ENCODE measurements around the gene IL26. TPM values are rescaled to one million over a fixed set of nuclear protein-coding genes. Genes with fewer than 3 reads are reported as not detected.
A peak's percentile ranks its signal among the peaks of the same experiment; 100 is the strongest.
"Not testable (repeated sequence)": the region's sequence is repeated elsewhere in the genome, so short reads cannot be mapped to it uniquely, and the experiment has no call there.

IL26 gene
- total RNA-seq, 3 donors from 2014 or later (not counting 1 experiment from before 2014, with no cell fraction given): not detected

DNA sequence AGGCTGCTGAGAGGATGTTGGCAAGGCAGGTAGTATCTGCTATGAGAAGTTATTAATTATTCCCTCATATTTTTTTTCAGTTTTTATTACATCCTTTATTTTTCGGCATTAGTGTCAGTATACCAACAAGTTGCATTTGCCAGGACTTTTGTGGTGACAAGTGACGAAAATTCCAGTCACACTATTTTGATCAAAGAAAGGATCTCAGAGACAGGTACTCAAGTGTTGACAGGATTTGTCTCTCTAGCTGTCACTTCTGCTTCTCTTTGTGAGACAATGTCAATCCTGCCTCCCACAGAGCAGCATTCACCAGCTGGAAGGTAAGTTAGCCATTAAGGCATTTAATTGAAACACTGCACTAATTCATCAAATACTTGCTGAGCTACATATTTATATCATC is 48.0 kb downstream of the IL26 start:
- Histone ChIP-seq H3K9me3 (ENCODE audit: control insufficient read depth, insufficient read depth, low read length) (no peaks in the 10 kb centered on the region), H3K4me3 (ENCODE audit: low read length) (no peak overlapping the region), H3K27me3 (ENCODE audit: control insufficient read depth, insufficient read depth, low read length) (no peaks in the 10 kb centered on the region), H3K27ac (ENCODE audit: low read length) (no peak overlapping the region), H3K4me1 (ENCODE audit: control insufficient read depth, insufficient read depth, low read length) (peaks cover 31% of the 10 kb centered on the region), H3K36me3 (ENCODE audit: control insufficient read depth, insufficient read depth, low read length) (no peaks in the 10 kb centered on the region)
- Mint-ChIP-seq H3K4me3 (no peak overlapping the region), H3K27me3 (ENCODE audit: low read depth in 2 of 2) (no peaks in the 10 kb centered on the region), H3K36me3 (no peaks in the 10 kb centered on the region), H3K4me1 (peaks cover 37 to 45% of the 10 kb centered on the region in 2 donors), H3K9me3 (no peaks in the 10 kb centered on the region), H3K27ac (peak overlapping the region in 1 of 2 donors; percentile 91)
- no peak for TF ChIP-seq CTCF (IDR thresholded peaks at IDR 0.05)
- no peak for DNase-seq
- ATAC-seq: no peak
- WGBS (ENCODE audit: insufficient coverage): 94% methylated on average over 2 of the region's 2 CpGs
- intact Hi-C loops (cut with micrococcal nuclease): loop anchor here (5.0 kb wide), 1 partner anchor 55 kb away; no protein-coding TSS in a partner anchor

- no peak for ATAC-seq
- no peak overlapping the region for H3K4me3 ChIP-seq (ENCODE audit: low read length)
Measured at GRCh38 chr12:68176257-68176656, 49.4 kb downstream of the IL26 start.

DNA sequence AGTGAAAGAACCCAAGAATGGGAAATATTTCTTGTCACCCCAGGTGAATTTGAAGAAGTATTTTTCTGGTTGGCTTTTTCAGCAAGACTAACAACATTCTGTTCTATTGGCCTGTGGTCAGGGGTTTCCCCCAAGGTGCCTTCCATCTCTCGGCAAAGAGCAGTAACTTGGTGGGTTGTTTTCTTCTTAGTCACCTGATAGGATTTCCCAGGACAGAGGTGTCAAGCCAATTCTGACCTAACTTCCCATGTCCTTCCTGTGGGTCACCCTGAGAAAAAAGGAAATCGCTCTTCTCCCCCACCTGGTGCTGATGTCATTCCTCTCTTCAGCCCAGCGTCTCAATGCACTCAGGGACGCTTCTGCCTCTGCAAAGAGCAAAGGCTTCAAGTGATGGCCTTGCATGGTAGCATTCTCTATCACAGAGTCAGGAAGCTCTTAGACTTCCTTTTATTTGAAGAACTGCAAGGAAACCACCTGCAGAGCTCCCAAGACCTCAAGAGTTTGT is 50.0 kb downstream of the IL26 start:
- no peak for TF ChIP-seq CTCF (IDR thresholded peaks at IDR 0.05)
- H3K36me3 ChIP-seq (ENCODE audit: control insufficient read depth, insufficient read depth, low read length): no peaks in the 10 kb centered on the region
- H3K4me1 ChIP-seq (ENCODE audit: control insufficient read depth, insufficient read depth, low read length): peaks cover 18% of the 10 kb centered on the region
- no peaks in the 10 kb centered on the region for H3K9me3 ChIP-seq (ENCODE audit: control insufficient read depth, insufficient read depth, low read length)
- H3K27ac Mint-ChIP-seq: peak overlapping the region; percentile 83 to 91
- peak overlapping the region; percentile 75 for H3K4me3 Mint-ChIP-seq
- peak overlapping the region; percentile 8 for H3K4me3 ChIP-seq (ENCODE audit: low read length)
- peaks cover 24 to 32% of the 10 kb centered on the region in 2 donors for H3K4me1 Mint-ChIP-seq
- H3K27me3 ChIP-seq (ENCODE audit: control insufficient read depth, insufficient read depth, low read length): no peaks in the 10 kb centered on the region
- intact Hi-C loops (cut with micrococcal nuclease): loop anchor here (1.0 to 5.0 kb wide), 2 partner anchors 16 to 53 kb away; partner anchors contain the start of gene IFNG
- no peaks in the 10 kb centered on the region for H3K9me3 Mint-ChIP-seq
- peak; percentile 87 to 94 (median 88) for ATAC-seq
- DNase-seq: peak; percentile 40 to 92
- WGBS (ENCODE audit: insufficient coverage): 2% methylated on average over 4 of the region's 4 CpGs
- H3K36me3 Mint-ChIP-seq: no peaks in the 10 kb centered on the region
- H3K27me3 Mint-ChIP-seq (ENCODE audit: low read depth in 2 of 2): no peaks in the 10 kb centered on the region
- peak overlapping the region; percentile 51 for H3K27ac ChIP-seq (ENCODE audit: low read length)

More at GRCh38 chr12:68176257-68176656, 49.4 kb downstream of the IL26 start:
- peak overlapping the region; percentile 51 for H3K27ac ChIP-seq (ENCODE audit: low read length)
- H3K4me3 Mint-ChIP-seq: peak overlapping the region; percentile 75
- H3K27ac Mint-ChIP-seq: peak overlapping the region; percentile 83 to 91
- peaks cover 31 to 39% of the 10 kb centered on the region in 2 donors for H3K4me1 Mint-ChIP-seq
- no peaks in the 10 kb centered on the region for H3K9me3 ChIP-seq (ENCODE audit: control insufficient read depth, insufficient read depth, low read length)
- intact Hi-C loops (cut with micrococcal nuclease): loop anchor here (5.0 kb wide), 1 partner anchor 54 kb away; no protein-coding TSS in a partner anchor
- no peaks in the 10 kb centered on the region for H3K9me3 Mint-ChIP-seq
- DNase-seq: no peak
- no peaks in the 10 kb centered on the region for H3K27me3 Mint-ChIP-seq (ENCODE audit: low read depth in 2 of 2)
- no peaks in the 10 kb centered on the region for H3K36me3 Mint-ChIP-seq
- peaks cover 22% of the 10 kb centered on the region for H3K4me1 ChIP-seq (ENCODE audit: control insufficient read depth, insufficient read depth, low read length)
- TF ChIP-seq CTCF (IDR thresholded peaks at IDR 0.05): no peak
- H3K27me3 ChIP-seq (ENCODE audit: control insufficient read depth, insufficient read depth, low read length): no peaks in the 10 kb centered on the region
- no peaks in the 10 kb centered on the region for H3K36me3 ChIP-seq (ENCODE audit: control insufficient read depth, insufficient read depth, low read length)

GRCh38 chr12:68174761-68175160 is 50.8 kb downstream of the IL26 start:
- 100% methylated on average over 3 of the region's 3 CpGs for WGBS (ENCODE audit: insufficient coverage)
- Mint-ChIP-seq H3K27ac (peak overlapping the region; percentile 83 to 91), H3K4me1 (peaks cover 22 to 31% of the 10 kb centered on the region in 2 donors), H3K4me3 (peak overlapping the region; percentile 50)
- H3K36me3 Mint-ChIP-seq; H3K27me3 ChIP-seq (ENCODE audit: control insufficient read depth, insufficient read depth, low read length); DNase-seq; H3K9me3 Mint-ChIP-seq; ATAC-seq; H3K36me3 ChIP-seq (ENCODE audit: control insufficient read depth, insufficient read depth, low read length); H3K9me3 ChIP-seq (ENCODE audit: control insufficient read depth, insufficient read depth, low read length); H3K27me3 Mint-ChIP-seq (ENCODE audit: low read depth in 2 of 2); H3K4me3 ChIP-seq (ENCODE audit: low read length): not testable (repeated sequence)
- Histone ChIP-seq H3K27ac (ENCODE audit: low read length) (peak overlapping the region; percentile 51), H3K4me1 (ENCODE audit: control insufficient read depth, insufficient read depth, low read length) (peaks cover 15% of the 10 kb centered on the region)
- intact Hi-C loops (cut with micrococcal nuclease): loop anchor here (1.0 to 5.0 kb wide), 2 partner anchors 15 to 52 kb away; partner anchors contain the start of gene IFNG

Data from natural killer cell (primary cell).